ENCODE measurements around the gene DKKL1.

- TF ChIP-seq ZFP3 (CRISPR knock-in tag; IDR thresholded peaks at IDR 0.05), result no peak
- no peak for TF ChIP-seq SNAI2 (CRISPR knock-in tag; IDR thresholded peaks at IDR 0.05)
- TF ChIP-seq ARNTL (CRISPR knock-in tag; IDR thresholded peaks at IDR 0.05; ENCODE audit: borderline replicate concordance, low read depth), result no peak
- no peak for TF ChIP-seq ZFP30 (CRISPR knock-in tag; IDR thresholded peaks at IDR 0.05)
- TF ChIP-seq PATZ1 (CRISPR knock-in tag; IDR thresholded peaks at IDR 0.05; ENCODE audit: borderline replicate concordance), result no peak
- TF ChIP-seq RARB (CRISPR knock-in tag; IDR thresholded peaks at IDR 0.05), result no peak
- no peak for TF ChIP-seq ESRRG (CRISPR knock-in tag; IDR thresholded peaks at IDR 0.05)
- TF ChIP-seq CREB5 (CRISPR knock-in tag; IDR thresholded peaks at IDR 0.05; ENCODE audit: low read depth), result no peak
- TF ChIP-seq ISL1 (CRISPR knock-in tag; IDR thresholded peaks at IDR 0.05), result no peak
- TF ChIP-seq TOX (CRISPR knock-in tag; IDR thresholded peaks at IDR 0.05; ENCODE audit: borderline replicate concordance), result no peak
- no peak for TF ChIP-seq ZNF565 (CRISPR knock-in tag; conservative IDR thresholded peaks at IDR 0.05; ENCODE audit: low read depth)
- no peak for TF ChIP-seq BACH2 (CRISPR knock-in tag; IDR thresholded peaks at IDR 0.05; ENCODE audit: borderline replicate concordance)
- no peak for TF ChIP-seq TCF4 (CRISPR knock-in tag; IDR thresholded peaks at IDR 0.05; ENCODE audit: borderline replicate concordance)
These were observed 39.9 kb downstream of the DKKL1 start for GRCh38 chr19:49403404-49404187.
